Measurements from ENCODE around the gene TMEM150A.

DNA sequence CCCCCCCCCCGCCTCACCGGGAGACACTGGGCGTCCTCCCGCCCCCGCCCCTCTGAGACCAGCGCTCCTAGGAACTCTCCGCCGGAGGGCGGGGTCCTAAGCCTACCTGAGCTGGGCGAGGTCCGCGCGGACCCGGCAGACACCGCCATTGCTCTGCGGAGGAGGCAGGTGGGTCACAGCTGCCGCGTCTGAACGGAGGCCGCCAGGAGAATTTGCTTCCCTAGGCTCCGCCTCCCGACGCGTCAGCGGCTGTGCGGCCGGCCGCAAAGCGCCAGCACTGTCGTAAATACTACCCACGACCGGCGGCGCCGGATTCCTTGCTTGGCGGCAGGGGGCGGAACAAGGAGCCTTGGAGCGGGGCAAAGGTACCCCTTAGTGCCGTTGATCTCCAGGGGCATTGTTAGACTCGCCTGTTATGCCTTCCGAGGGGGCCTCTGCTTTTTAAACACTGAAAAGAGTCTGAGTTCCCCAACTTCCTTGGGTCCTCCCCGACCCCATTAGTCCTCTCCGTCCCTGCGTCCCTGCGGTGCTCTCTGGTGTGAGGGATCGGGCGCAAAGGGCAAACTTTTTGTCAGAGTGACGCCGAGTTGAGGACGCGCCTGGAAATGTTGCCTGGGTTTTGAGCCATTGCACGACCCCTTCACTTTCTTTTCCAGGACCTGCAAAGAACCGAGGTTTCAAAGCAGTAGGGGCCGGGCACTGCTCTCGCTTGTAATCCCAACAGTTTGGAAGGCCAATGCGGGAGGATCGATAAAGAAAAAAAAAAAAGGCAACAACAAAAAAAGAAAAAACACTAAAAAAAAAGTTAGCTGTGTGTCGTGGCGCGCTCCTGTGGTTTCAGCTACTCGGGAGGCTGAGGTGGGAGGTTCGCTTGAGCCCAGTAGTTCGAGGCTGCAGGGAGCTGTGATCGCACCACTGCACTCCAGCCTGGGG lies 41.0 kb downstream of the TMEM150A start, which contains the start of gene GGCX:
- peak; percentile 37 for TF ChIP-seq EP300 (conservative IDR thresholded peaks at IDR 0.05; ENCODE audit: poor library complexity, severe bottlenecking)
- TF ChIP-seq, protein P1, sequence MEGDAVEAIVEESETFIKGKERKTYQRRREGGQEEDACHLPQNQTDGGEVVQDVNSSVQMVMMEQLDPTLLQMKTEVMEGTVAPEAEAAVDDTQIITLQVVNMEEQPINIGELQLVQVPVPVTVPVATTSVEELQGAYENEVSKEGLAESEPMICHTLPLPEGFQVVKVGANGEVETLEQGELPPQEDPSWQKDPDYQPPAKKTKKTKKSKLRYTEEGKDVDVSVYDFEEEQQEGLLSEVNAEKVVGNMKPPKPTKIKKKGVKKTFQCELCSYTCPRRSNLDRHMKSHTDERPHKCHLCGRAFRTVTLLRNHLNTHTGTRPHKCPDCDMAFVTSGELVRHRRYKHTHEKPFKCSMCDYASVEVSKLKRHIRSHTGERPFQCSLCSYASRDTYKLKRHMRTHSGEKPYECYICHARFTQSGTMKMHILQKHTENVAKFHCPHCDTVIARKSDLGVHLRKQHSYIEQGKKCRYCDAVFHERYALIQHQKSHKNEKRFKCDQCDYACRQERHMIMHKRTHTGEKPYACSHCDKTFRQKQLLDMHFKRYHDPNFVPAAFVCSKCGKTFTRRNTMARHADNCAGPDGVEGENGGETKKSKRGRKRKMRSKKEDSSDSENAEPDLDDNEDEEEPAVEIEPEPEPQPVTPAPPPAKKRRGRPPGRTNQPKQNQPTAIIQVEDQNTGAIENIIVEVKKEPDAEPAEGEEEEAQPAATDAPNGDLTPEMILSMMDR (IDR thresholded peaks at IDR 0.05; ENCODE audit: poor library complexity, severe bottlenecking) = peak; percentile 37
- no peak for TF ChIP-seq EZH2 (IDR thresholded peaks at IDR 0.05; ENCODE audit: borderline replicate concordance, insufficient read depth, low read length, poor library complexity, severe bottlenecking)
